ENCODE measurements around the gene PDE4D. TPM values are rescaled to one million over a fixed set of nuclear protein-coding genes. Genes with fewer than 3 reads are reported as not detected.
A peak's percentile ranks its signal among the peaks of the same experiment; 100 is the strongest.

PDE4D gene
- total and polyA plus RNA-seq, 2 of the 4 experiments (the other 2 are of a cell fraction), result 1.4 to 7.9 TPM

- ATAC-seq (ENCODE audit: low read depth) (no peak), DNase-seq (peak; percentile 50)
- Histone ChIP-seq H2BK15ac (ENCODE audit: low read depth, low read length) (no peak overlapping the region), H3K9ac (ENCODE audit: low read depth, low read length) (no peak overlapping the region), H4K91ac (ENCODE audit: insufficient read depth, low read depth, low read length) (no peak overlapping the region), H3K14ac (replicated peaks; ENCODE audit: low read depth, low read length) (no peak overlapping the region), H3K4me3 (ENCODE audit: insufficient read depth, low read depth, low read length) (no peak overlapping the region), H3K56ac (ENCODE audit: extremely low read depth, insufficient read depth, low read length) (no peak overlapping the region), H4K5ac (ENCODE audit: low read depth, low read length) (no peak overlapping the region), H3K27ac (ENCODE audit: insufficient read depth, low read length) (no peak overlapping the region), H2AFZ (replicated peaks; ENCODE audit: low read length, poor library complexity) (peak overlapping the region; percentile 80), H3K27me3 (ENCODE audit: control insufficient read depth, insufficient read depth, low read length) (0 out of 2 replicates have a peak, but pooled peaks cover 1% of the 10 kb centered on the region), H4K8ac (ENCODE audit: low read depth in 2 of 2, low read length in 2 of 2) (no peak overlapping the region), H3K79me1 (ENCODE audit: low read depth in 1 of 2, low read length in 2 of 2) (no peaks in the 10 kb centered on the region), H2AK9ac (replicated peaks; ENCODE audit: low read depth, low read length, poor library complexity) (no peak overlapping the region), H2BK120ac (ENCODE audit: low read depth, low read length) (no peak overlapping the region), H3K4me1 (ENCODE audit: control insufficient read depth, insufficient read depth, low read length) (no peaks in the 10 kb centered on the region), H3K36me3 (ENCODE audit: control insufficient read depth, insufficient read depth, low read length) (no peaks in the 10 kb centered on the region), H4K20me1 (ENCODE audit: insufficient read depth, low read length) (no peaks in the 10 kb centered on the region), H2BK20ac (ENCODE audit: low read depth, low read length) (no peak overlapping the region), H3K4ac (ENCODE audit: low read depth, low read length) (no peak overlapping the region), H2AK5ac (ENCODE audit: low read depth, low read length) (no peak overlapping the region), H3K4me2 (ENCODE audit: low read depth, low read length) (no peak overlapping the region), H3K23ac (ENCODE audit: low read depth, low read length) (no peak overlapping the region), H3K9me3 (ENCODE audit: control insufficient read depth, insufficient read depth, low read length) (no peaks in the 10 kb centered on the region), H2BK5ac (ENCODE audit: low read depth, low read length, poor library complexity, severe bottlenecking) (no peak overlapping the region), H3K9me1 (ENCODE audit: insufficient read depth, low read length) (no peaks in the 10 kb centered on the region), H3K18ac (ENCODE audit: low read depth, low read length) (no peak overlapping the region)
- intact Hi-C loops (cut with micrococcal nuclease) (no loop called here), in situ Hi-C loops (cut with MboI; ENCODE audit: low sequenced_read_pairs) (no loop called here), dilution Hi-C loops (cut with HindIII; ENCODE audit: low sequenced_read_pairs, unreplicated experiment) (no loop called here)
- no TSS peak for BruUV-seq (replicated peaks)
- TF ChIP-seq MAFK (IDR thresholded peaks at IDR 0.05; ENCODE audit: low read depth, low read length), result no peak
- no peak for TF ChIP-seq NFE2L2 (IDR thresholded peaks at IDR 0.05; ENCODE audit: low read depth, low read length)
- TF ChIP-seq SMC3 (IDR thresholded peaks at IDR 0.05; ENCODE audit: low read depth, low read length), result no peak
- TF ChIP-seq USF2 (IDR thresholded peaks at IDR 0.05; ENCODE audit: low read depth, low read length), result no peak
- no peak for TF ChIP-seq BHLHE40 (IDR thresholded peaks at IDR 0.05; ENCODE audit: low read depth, low read length)
- no peak for TF ChIP-seq CTCF (conservative IDR thresholded peaks at IDR 0.05; ENCODE audit: low read depth, low read length)
- TF ChIP-seq FOS (IDR thresholded peaks at IDR 0.05; ENCODE audit: low read depth, low read length), result no peak
- no peak for TF ChIP-seq RAD21 (IDR thresholded peaks at IDR 0.05; ENCODE audit: low read length)
- TF ChIP-seq MAZ (IDR thresholded peaks at IDR 0.05; ENCODE audit: borderline replicate concordance, low read depth, low read length), result no peak
- no peak for TF ChIP-seq MXI1 (IDR thresholded peaks at IDR 0.05; ENCODE audit: borderline replicate concordance, low read depth, low read length)
- no peak for TF ChIP-seq RFX5 (IDR thresholded peaks at IDR 0.05; ENCODE audit: low read depth, low read length)
- TF ChIP-seq CHD1 (IDR thresholded peaks at IDR 0.05; ENCODE audit: low read depth, low read length), result no peak
- ChIA-PET CTCF (no interaction called here), POLR2A (ENCODE audit: unreplicated experiment) (no interaction called here)
- WGBS, 2 experiments (ENCODE audit: extremely low coverage in 2 of 2, insufficient read length in 1 of 2), result 11% methylated on average over 3 of the region's 6 CpGs; no CpG with 5 or more reads in 1 of the 2 experiments
Measured at GRCh38 chr5:59328709-59329296, 564.7 kb downstream of the PDE4D start.

All from IMR-90 (cell line).